Measurements from ENCODE around the gene ACTL6A.
A peak's percentile ranks its signal among the peaks of the same experiment; 100 is the strongest.
"Not testable (repeated sequence)": the region's sequence is repeated elsewhere in the genome, so short reads cannot be mapped to it uniquely, and the experiment has no call there.

Gene ACTL6A

DNA sequence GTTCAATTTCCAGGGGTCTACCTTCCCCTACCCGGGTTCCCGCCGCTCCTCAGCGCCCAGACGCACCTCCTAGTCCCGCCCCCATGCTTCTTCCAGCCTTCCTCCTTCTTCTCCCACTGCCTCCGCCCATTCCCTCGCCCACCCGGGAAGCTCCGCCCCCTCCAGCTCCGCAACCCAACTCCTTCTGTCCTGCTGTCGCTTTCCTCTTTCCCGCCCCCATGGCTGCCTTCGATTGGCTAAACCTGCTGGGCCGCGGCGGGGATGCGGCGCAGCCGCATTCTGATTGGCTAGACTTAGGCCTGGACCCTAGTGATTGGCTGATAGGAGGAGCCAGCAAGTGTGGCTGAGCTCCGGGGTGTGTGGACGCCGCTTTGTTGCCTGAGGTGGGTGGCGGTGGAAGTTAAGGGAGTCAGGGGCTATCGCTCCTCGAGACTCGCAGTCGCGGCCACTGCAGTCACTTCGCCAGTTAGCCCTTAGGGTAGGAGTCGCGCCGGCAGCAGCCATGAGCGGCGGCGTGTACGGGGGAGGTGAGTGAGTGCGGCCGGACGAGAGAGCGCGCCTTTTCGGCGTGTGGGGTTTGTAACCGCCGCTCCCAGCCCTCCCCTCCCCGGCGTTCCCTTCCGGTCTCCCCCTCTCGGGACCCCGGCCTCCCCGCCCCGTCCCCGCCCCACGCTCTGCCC lies at the start of gene ACTL6A:
Gene ACTL6A (plus strand): TSS at position 336 of the 680 bp plus-strand sequence. CDS start 167 bp downstream, at position 503.
- peak; percentile 100 for DNase-seq

DNA sequence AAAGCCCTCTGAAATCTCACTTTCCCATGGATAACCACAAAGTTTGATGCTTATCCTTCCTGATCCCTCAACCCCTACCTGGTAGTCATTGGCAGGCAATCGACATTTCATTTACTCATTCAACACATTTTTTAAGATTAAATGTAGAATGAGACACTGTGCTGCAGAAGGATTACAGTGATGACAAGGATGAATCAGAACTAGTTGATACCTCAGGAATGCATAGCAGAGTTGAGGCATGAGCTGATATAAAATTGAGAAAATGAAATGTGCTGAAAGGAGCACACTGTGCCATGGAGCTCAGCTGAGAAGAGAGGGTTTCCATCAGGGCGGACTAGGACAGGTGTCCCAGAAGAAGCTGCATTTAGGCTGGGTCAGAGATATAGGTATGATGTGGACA lies 48.9 kb upstream of the ACTL6A start:
- no peak for DNase-seq

DNA sequence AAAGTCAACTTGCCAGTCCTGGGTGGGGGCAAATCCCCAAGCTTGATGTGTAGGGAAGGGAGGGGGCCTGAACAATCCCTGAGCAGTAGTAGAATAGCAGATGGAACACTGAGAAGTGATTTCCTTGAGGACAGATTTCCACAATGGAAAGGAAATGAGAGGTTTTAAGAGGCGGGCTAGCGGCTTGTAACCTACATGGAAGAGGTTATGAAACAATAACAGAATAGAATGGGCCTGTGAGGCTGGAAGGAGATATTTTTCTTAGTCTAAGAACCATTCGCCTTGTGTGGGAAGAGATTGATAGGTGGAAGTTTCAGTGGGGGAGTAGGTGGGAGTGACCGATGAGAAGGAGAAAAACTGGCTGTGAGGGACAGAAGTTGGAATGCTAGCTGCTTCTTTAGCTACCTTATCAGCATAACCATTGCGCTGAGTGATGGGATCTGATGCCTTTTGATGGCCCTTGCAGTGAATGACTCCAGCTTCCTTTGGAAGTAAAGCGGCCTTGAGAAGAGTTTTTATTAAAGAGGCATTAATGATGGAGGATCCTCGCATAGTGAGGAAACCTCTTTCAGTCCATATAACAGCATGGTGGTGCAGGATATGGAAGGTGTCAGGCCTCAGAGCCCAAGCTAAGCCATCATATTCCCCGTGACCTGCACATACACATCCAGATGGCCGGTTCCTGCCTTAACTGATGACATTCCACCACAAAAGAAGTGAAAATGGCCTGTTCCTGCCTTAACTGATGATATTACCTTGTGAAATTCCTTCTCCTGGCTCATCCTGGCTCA lies 46.1 kb upstream of the ACTL6A start:
- not testable (repeated sequence) for DNase-seq

DNA sequence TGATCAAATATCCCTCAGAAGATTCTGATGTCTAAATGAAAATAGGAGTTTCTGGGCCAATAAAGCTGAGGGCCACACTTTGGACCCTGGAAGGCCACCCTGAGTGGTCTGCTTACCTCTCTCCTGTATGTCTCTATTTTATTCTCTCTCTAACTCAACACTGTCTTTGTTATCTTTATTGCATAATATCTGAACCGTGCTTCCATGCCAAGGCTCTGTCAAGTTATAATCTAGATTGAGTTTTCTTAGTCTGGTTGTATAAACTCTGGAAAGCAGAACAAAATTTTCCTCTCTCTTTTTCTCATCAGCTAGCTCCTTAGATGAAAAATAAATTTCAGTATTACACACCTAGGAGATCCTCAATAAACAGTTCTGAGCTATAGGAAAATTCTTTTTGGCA lies 36.2 kb upstream of the ACTL6A start:
- DNase-seq = no peak

DNA sequence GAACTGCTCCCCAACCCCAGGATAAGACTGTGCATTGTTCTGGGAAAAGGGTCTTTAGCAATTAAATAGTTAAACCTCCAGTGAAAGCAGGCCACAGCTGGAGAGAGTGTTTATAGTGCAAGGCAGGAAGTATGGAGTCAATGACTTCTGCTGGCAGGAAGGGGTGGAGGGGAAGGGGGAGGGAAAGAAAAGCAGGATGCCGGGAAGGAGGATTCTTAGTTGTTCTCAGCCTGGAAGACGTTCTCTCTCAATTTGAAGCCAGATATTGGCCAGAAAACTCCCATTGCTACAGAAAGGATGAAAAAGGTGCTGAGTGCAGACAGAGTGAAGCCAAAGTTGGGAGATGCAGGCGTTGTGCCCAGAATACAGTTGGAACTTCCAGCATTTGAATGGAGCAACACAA lies 35.7 kb upstream of the ACTL6A start:
- DNase-seq = no peak

DNA sequence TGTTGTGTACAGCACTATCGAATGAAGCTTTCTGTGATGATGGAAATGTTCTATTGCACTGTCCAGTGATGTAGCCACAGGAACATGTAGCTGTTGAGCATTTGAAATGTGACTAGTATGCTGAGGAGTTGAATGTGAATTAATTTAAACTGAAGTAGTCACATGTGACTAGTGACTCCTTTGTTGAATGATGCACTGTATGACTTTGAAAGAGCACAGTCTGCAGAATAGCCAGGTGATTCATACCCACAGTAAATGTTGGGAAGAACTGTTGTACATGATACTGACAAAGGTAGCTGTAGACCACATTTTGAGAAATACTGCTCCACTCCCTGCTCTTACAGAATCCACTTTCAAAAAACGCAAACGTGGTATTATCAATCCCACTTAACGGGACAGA lies 34.0 kb upstream of the ACTL6A start:
- no peak for DNase-seq

DNA sequence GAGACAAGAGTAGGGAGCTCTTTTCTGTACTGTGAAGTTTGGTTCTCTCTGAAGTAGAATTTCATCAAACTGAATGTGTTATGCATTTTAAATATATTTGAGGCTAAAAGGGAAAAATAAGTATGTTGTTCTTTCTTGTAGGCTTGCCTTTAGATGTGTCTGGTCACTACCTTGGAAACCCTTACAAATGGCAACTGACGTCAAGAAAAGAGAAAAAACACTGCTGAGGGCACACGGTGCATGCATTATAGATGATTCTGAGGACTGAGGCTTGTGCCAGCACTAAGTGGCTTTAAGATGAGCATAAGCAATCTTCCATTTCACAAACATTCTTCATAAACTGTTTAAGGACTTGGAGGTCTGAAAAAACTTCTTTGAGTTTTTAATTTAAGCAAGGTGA lies 31.1 kb upstream of the ACTL6A start:
- DNase-seq = no peak

DNA sequence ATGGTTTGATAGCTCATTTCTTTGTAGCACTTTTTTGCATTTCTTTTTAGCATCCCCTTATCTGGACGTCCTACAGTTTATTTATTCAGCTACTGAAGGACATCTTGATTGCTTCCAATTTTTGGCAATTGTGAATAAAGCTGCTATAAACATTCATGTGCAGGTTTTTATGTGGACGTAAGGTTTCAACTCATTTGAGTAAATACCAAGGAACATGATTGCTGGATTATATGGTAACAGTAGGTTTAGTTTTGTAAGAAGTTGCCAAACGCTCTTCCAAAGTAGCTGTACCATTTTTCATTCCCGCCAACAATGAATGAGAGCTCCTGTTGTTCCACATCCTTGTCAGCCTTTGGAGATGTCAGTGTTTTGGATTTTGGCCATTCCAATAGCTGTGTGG lies 29.5 kb upstream of the ACTL6A start:
- DNase-seq = no peak

DNA sequence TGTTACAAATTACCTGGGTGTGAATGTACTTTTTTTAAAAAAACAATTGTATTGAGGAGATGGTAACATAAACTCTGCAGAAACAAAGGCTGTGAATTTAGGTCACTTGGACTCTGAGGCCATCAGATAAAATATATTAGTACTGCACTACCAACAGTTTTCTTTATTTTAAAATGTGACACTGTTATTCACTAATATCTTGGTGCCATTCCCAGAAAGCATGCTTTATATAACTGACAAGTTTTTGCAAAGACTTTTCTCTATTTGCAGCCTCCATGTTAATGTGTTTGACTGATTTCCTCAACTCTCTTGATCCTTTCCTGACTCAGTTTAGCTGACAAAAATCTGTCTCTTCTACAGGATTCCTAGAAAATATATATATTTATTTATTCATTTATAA lies 26.5 kb upstream of the ACTL6A start:
- DNase-seq = no peak

DNA sequence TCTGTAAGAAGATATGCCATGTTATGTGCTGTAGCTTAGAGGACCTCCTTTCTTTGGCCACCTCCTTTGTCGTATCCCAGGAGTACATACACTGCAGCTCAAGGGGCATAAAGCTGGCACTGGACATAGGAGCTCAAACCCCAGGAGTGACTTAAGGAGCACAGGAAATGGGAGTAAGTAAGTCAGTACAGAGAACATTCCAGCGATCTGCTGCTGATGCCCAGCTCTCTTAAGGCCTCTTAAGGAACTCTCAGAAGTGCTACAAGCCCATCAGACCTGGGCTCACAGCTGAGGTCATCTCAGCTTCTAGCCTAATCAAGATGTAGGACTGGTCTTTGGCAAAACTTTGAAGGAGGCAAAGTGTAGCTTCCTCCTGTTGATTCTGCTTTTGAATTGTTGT lies 21.6 kb upstream of the ACTL6A start:
- DNase-seq = no peak

DNA sequence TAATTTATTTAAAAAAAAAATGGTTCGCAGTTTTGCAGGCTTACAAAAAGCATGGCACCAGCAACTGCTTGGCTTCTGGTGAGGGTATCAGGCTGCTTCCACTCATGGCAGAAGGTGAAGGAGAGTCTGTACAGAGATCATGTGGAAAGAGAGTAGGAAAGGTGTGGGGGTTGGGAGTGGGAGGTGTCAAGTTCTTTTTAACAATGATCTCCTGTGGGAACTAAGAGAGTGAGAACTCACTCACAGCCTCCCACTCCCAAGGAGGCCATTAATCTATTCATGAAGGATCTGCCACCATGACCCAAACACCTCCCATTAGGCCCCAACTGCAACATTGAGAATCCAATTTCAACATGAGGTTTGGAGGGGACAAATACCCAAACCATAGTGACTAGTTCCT lies 21.1 kb upstream of the ACTL6A start:
- no peak for DNase-seq

DNA sequence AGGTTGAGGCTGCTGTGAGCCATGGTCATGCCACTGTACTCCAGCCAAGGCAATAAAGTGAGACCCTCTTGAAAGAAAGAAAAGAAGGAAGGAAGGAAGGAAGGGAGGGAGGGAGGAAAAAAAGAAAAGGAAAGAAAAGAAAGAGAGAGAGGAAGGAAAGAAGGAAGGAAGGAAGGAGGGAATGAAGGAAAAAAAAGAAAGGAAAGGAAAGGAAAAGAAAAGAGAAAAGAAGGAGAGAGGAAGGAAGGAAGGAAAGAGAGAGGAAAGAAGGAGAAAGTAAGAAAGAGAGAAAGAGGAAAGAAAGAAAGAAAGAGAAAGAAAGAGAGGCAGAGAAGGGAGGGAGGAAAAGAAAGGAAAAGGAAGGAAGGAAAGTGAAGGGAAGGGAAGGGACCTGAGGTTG lies 20.4 kb upstream of the ACTL6A start:
- DNase-seq = no peak

DNA sequence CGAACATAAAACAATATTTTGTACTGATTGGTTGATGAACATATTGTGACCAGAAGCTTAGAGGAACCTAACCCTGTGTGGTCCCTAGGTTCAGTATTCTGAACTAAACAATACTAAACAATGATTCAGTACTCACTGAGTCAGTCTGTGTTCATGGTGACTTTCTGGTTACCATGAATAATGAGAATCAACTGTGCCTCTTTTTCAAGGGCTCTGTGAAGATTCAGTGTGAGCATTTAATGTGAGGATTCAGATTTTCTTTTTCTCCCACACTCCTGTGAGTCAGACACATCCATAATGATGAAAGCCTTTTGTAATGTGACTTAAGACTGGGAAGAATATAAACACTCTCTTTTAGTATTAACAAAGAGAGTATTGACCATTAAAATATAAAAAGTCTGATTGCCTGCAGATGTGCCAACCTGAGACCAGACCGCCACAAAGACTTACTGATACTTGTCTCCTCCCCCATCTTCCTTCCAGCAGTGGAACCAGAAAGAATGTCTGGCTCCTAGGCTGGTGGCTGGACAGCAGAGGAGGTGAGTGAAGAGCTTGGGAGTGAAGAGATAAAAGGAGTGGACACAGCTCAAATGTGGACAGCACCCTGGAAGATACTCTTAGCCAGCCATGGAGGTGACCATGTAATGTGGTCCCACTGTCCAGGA lies 17.6 kb upstream of the ACTL6A start:
- DNase-seq = no peak

DNA sequence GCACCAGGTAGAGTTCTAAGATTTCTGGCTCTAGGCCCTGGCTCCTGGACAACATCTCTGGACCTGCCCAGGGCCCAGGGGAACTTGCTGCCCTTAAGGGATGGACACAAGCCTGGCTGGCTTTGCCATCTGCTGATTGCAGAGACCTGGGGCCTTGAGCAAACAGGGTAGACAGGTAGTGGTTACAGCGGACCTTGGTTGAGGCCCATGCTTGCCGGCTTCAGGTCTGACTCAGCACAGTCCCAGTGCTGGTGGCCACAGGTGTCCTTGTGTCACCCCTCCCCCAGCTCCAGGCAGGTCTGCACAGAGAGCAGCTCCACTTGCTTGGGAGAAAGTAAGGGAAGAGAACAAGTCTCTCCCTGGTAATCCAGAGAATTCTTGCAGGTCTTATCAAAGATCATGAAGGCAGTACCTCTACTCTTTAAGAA lies 15.9 kb upstream of the ACTL6A start:
- DNase-seq = no peak

DNA sequence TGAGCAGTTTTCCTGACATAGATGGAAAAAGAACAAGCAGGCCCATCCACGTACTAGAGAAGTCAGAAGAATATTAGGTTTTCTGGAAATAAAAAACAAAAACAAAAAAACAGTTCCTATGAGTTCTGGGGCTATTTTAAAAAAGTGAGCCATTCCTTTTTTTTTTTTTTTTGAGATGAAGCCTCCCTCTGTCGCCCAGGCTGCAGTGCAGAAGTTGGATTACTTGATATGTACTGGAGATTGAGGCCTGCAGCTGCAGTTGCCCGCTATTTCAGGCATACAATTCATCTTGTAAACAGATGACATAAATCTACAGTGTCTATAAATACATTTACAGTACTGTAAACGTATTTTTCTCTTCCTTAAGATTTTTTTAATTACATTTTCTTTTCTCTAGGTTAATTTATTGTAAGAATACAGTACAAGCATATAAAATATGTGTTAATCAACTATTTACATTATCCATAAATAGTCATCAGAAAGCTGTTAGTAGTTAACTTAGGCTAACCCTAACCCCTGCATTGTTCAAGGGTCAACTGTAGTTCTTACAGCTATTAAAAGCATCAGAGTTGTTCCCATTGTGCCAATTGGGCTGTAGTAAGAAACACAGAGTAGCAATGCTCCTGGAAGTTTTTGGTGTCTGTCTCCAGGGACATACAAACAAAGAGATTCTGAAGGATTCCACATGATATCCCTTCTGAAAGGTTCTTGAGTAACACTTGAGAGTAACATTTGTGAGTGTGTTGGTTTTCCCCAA lies 11.2 kb upstream of the ACTL6A start:
- DNase-seq = no peak

DNA sequence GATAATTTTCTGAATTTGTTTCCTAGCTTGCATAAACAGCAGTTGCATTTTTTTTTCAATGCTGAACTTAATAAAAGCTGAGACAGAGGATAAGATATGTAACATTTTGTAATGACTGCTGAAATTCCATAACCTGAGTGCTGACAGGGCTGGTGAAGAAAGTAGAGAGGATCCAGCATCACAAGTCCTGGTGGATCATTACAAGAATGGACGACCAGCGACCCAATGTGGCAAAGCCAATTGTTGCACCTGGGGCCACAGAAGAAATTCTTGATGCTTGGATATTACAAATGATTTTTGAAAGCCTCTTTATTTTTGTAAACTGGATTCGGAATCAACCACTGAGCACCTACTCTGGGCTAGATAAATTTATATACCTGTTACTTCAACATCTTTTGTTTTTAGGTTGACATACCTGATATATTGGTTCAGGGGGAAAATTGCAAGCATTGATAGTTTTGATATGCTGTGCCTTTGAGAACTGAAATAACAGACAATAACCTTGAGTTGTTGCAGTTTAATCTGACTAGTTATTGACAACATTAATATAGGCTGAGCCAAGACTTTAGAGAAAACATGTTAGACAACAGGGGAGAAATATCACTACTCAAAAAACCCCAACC lies 3.9 kb upstream of the ACTL6A start:
- DNase-seq = peak; percentile 54

DNA sequence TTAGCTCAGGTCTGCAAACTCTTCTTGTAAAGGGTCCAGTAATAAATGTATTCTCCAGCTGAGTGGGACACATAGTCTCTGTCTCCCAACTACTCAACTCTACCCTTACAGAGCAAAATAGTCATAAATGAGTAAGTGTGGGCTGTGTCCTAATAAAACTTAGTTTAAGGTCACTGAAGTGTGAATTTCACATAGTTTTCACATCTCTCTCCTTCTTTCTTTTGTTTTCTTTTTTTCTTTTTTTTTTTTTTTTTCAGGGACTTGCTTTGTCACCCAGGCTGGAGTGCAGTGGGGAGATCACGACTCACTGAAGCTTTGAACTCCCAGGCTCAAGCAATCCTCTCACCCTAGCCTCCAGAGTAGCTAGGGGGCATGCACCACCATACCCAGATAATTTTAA lies 1.9 kb upstream of the ACTL6A start:
- DNase-seq = no peak

DNA sequence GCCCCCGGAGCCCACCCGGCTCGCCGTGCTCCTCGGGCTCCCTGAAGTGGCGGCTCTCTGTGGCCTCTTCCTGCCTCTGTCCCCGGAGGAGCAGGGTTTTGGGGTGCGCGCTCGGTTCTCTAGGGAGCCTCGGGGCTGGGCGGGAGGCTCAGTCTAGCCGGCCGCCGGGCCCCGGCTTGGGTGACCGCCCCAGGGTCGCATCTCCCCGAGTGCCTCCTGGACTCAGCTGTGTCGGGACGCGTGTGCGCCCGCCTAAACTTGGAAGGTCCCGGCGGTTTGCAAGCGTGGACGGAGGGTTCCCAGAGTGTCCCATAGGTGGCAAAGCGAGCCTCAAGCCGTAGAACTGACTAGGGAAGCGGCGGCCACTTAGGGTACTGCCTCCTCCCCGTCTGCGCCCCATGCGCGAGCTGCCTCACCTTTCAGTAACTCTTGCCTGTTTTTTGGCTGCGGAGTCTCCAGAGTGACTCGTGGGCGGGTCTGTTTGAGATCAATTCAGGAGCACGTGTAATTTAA lies 601 bp downstream of the ACTL6A start:
- peak; percentile 58 for DNase-seq

DNA sequence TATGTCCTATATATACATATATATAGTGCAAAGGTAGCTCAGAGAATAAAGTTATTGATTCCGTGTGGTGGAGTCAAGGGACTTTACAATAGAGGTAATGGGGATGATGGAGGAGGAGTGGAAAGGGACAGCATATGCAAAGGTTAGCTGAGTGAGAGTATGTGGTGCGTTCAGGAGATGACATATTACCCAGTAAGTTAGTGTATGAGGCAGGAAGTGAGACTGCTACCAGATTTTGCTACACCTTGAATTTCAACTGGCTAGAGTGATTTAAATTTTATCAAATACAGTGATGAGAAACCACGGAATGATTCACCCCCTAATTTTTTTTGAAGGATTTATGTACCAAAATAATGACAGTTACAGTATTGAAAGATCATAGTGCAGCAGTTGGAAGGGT lies 2.8 kb downstream of the ACTL6A start:
- no peak for DNase-seq

DNA sequence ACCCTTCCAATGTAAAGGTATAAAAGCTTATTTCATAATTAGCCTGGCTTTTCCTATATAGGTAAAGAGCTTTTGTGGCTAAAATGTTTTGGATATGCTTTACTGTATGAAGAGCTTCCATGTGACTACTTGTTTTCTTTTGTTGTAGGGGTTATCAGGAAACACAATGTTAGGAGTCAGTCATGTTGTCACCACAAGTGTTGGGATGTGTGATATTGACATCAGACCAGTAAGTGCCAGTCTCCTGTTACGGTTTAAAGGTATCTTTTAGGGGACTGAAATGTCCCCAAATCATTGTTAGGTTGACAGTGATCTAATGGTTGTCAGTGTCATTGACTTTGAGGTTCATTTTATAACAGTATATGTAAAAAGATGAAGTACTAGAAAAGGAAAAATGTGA lies 18.3 kb downstream of the ACTL6A start:
- DNase-seq = no peak

DNA sequence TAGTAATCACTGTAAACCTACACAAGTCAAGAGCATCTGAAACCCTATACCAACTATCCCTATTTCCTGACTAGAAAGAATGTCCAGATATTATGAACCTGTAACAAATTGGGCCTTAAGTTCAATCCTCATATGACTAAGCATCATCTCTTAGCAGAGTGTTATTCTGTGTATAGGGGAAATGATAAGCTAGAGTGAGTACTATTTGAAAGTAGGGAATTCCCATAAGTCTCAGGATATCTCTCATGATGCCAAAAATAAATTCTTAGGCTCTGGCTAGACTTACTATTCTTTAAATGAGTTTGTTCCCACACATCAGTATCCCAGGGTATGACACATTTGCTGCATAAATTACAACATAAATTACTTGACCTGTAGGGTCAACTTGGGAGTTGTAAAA lies 26.4 kb downstream of the ACTL6A start:
- DNase-seq = no peak

DNA sequence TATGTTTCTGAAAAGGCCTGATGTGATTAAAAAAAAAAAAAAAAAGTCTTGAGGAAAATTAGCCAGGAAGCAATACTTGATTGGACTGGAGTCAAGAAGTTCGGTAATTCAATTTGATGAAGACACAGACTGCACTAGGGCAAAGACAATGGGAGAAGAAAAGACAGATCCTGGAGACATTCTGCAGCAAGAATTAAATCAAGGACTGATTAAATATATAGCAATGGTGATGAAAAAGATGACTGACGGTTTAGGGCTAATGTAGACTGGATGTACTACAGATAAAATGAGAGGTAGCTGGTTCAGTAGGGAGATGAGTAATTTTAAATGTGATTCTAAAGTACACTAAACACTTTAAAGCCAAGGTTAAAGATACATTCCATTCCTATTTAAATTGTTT lies 27.9 kb downstream of the ACTL6A start:
- no peak for DNase-seq

DNA sequence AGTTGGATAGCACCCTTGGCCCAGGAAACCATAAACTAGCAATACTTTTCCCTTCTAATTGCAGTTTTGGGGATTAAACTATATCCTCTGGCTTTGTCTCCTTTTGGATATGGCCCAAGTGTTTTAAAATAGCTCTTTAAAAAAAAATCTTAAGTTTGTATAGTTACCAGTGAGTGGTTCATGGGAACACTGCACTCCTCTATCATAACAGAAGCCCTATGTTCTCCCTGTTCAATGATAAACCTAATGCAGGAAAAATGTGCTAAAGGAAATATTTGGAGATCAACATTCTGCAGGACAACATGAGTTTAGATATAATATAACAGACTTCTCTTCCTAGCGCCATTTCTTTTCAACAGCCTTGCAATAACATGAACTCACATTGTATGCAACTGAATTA lies 28.6 kb downstream of the ACTL6A start:
- no peak for DNase-seq
